Measurements from ENCODE around the gene LMX1B. TPM values are rescaled to one million over a fixed set of nuclear protein-coding genes. Genes with fewer than 3 reads are reported as not detected.

The LMX1B gene
- total and polyA plus RNA-seq, 3 donors from 2014 or later = 2.8 to 7.6 (median 7.6) TPM

DNA sequence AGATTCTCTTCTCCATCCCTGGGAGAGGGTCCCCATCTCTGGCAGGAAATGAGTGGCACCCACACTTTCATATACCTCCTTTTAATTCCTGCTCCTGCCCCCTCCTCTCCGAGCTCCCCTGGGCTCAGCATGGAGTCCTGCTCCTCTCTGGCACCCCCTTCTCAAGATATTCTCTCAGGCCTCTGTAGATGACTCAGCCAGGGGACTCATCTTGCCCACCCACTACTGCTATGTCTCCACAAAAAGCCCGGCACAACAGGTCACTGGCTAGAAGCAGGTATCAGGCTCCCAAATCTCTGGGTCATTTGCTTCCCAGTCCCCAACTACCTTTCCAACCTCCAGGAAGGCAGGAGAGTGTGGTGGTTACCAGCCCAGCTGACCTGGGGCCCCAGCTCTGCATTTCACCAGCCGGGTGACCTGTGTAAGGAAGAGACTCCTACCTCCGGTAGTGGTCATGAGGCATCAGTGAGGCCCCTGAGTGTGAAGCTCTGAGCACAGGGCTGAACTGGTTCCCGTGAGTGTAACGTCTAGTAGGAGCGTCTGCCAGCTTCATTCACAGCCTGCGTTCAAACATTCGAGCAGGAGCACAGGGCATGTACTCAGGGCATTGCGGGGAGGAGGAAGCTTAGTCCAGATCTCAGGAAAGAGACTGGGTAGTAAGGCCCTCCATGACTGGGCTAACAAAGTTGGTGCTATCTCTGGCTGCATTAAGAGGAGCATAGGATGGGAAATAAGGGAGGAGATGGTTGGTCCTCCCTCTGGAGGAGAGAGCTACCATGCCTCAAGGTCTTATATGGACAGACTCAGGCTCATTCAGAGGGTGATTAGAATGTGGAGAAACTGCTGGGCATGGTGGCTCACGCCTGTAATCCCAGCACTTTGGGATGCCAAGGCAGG lies 63.7 kb downstream of the LMX1B start:
- intact Hi-C loops (cut with DNase I; ENCODE audit: low total_unique reads) = no loop called here
- 66 to 68% methylated on average over 10 to 11 of the region's 11 CpGs for WGBS, 2 donors
- no peaks in the 10 kb centered on the region for H3K27me3 ChIP-seq

DNA sequence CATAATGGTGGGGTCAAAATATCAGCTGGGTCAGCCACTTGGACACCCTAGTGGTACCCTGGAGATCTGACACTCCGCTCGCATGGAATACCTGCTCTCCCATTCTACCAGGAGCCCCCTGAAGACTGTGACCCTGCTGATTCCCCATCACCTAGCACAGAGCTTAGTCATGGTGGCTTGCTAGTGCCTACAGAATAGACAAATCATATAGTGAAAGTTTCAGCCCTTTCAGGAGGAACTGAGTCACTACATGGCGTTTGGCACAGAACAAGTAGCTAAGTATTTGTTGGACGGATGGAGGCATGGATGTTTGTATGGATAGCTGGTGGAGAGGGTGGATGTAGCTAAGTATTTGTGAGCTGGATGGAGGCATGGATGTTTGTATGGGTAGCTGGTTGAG lies 65.3 kb downstream of the LMX1B start:
- intact Hi-C loops (cut with DNase I; ENCODE audit: low total_unique reads) = no loop called here
- no peaks in the 10 kb centered on the region for H3K4me1 ChIP-seq
- H3K27me3 ChIP-seq = no peaks in the 10 kb centered on the region

More for the DNA sequence above, 63.7 kb downstream of the LMX1B start:
- no peaks in the 10 kb centered on the region for H3K4me1 ChIP-seq
- DNase-seq = no peak
- H3K9me3 ChIP-seq = no peaks in the 10 kb centered on the region
- no peak overlapping the region for H3K27ac ChIP-seq
- TF ChIP-seq, protein P1, sequence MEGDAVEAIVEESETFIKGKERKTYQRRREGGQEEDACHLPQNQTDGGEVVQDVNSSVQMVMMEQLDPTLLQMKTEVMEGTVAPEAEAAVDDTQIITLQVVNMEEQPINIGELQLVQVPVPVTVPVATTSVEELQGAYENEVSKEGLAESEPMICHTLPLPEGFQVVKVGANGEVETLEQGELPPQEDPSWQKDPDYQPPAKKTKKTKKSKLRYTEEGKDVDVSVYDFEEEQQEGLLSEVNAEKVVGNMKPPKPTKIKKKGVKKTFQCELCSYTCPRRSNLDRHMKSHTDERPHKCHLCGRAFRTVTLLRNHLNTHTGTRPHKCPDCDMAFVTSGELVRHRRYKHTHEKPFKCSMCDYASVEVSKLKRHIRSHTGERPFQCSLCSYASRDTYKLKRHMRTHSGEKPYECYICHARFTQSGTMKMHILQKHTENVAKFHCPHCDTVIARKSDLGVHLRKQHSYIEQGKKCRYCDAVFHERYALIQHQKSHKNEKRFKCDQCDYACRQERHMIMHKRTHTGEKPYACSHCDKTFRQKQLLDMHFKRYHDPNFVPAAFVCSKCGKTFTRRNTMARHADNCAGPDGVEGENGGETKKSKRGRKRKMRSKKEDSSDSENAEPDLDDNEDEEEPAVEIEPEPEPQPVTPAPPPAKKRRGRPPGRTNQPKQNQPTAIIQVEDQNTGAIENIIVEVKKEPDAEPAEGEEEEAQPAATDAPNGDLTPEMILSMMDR (IDR thresholded peaks at IDR 0.05) = no peak
- TF ChIP-seq POLR2A (IDR thresholded peaks at IDR 0.05) = no peak
- no peaks in the 10 kb centered on the region for H3K36me3 ChIP-seq (ENCODE audit: low read depth, missing control alignments)
- H3K4me3 ChIP-seq = no peak overlapping the region

DNA sequence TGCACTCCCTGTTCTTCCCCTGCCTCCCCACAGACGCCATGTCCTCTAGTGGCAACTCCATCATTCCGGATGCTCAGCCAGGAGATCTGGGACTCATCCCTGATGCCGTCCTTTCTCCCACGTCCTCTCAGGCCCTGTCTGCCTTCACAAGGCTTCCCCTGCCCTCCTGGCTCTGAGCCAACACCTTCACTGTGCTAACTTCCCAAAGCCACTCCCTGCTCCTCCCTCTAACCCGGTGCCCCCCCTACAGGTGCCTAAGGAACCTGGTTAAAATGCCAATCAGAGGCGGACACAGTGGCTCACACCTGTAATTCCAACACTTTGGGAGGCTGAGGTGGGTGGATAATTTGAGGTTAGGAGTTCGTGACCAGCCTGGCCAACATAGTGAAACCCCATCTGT lies 67.6 kb downstream of the LMX1B start:
- Histone ChIP-seq H3K27ac (no peak overlapping the region), H3K36me3 (ENCODE audit: low read depth, missing control alignments) (no peaks in the 10 kb centered on the region), H3K4me1 (no peaks in the 10 kb centered on the region), H3K4me3 (no peak overlapping the region), H3K9me3 (no peaks in the 10 kb centered on the region), H3K27me3 (no peaks in the 10 kb centered on the region)
- TF ChIP-seq POLR2A (IDR thresholded peaks at IDR 0.05) = no peak
- TF ChIP-seq, protein P1 (IDR thresholded peaks at IDR 0.05) = no peak
- no peak for DNase-seq
- 74 to 77% methylated on average over 6 to 7 of the region's 7 CpGs for WGBS, 2 donors
- intact Hi-C loops (cut with DNase I; ENCODE audit: low total_unique reads) = no loop called here

More for the DNA sequence above, 65.3 kb downstream of the LMX1B start:
- TF ChIP-seq, protein P1 (IDR thresholded peaks at IDR 0.05) = peak in 1 of 3 experiments; percentile 18
- TF ChIP-seq POLR2A (IDR thresholded peaks at IDR 0.05) = no peak
- H3K36me3 ChIP-seq (ENCODE audit: low read depth, missing control alignments) = no peaks in the 10 kb centered on the region
- H3K9me3 ChIP-seq = no peaks in the 10 kb centered on the region
- no peak overlapping the region for H3K27ac ChIP-seq
- WGBS, 2 donors = 87 to 94% methylated on average over 4 of the region's 4 CpGs
- DNase-seq = no peak
- no peak overlapping the region for H3K4me3 ChIP-seq

DNA sequence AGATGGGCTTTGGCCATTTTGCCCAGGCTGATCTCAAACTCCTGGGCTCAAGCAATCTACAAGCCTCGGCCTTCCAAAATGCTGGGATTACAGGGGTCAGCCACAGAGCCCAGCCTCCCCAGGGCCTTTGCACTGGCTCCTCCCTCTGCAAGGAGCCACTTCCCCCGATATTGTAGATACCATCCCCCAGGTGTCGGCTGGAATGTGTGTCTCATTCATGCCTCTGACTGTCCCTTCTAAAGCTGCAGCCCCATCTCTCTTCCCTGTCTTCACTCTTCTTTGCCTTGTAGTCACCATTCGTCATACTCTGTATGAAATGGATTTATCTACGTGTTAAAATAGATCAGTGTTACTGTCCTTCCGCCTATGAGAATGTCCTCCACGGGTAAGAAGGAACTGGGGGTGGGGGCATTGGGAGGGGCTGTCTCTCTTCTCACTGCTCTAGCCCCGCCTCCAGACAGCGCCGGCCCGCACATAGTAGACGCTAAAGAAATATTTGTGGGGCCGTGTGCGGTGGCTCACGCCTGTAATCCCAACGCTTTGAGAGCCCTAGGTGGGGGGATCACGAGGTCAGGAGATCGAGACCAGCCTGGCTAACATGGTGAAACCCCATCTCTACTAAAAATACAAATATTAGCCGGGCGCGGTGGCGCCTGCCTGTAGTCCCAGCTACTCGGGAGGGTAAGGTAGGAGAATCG lies 68.5 kb downstream of the LMX1B start:
- no peaks in the 10 kb centered on the region for H3K9me3 ChIP-seq
- H3K4me1 ChIP-seq = no peaks in the 10 kb centered on the region
- DNase-seq = no peak
- intact Hi-C loops (cut with DNase I; ENCODE audit: low total_unique reads) = no loop called here
- H3K27me3 ChIP-seq = no peaks in the 10 kb centered on the region
- 26 to 53% methylated on average over 24 of the region's 24 CpGs for WGBS, 2 donors
- no peak overlapping the region for H3K27ac ChIP-seq
- H3K4me3 ChIP-seq = no peak overlapping the region
- TF ChIP-seq, protein P1 (IDR thresholded peaks at IDR 0.05) = no peak
- TF ChIP-seq POLR2A (IDR thresholded peaks at IDR 0.05) = no peak
- no peaks in the 10 kb centered on the region for H3K36me3 ChIP-seq (ENCODE audit: low read depth, missing control alignments)
